Upper lobe of left lung (tissue), 4 donors: ENCODE measurements around the gene GPER1.

Experiments
- CTCF ChIP-seq, 6 experiments: fragments of 450-650 bp in 4 of 6; fragments of 200-600 bp in 2 of 6; sonication (generic) in 2 of 6; IDR thresholded peaks; one replicate each; pipeline ENCODE4 v1.5.1; 2016 to 2019; ENCODE audit warnings: antibody characterized with exemption in 6 of 6
- EP300 ChIP-seq, 4 donors: sonication (generic); formaldehyde crosslinking; IDR thresholded peaks; one replicate each; pipeline ENCODE4 v1.5.1; 2017; ENCODE audit warnings: antibody characterized with exemption in 4 of 4, control low read depth in 2 of 4
- POLR2A ChIP-seq, 4 donors: fragments of 450-650 bp; IDR thresholded peaks; one replicate each; pipeline ENCODE4 v1.5.1; 2016 to 2017; ENCODE audit warnings: antibody characterized with exemption in 4 of 4, mild to moderate bottlenecking in 2 of 4
- POLR2AphosphoS5 ChIP-seq, 2 donors: sonication (generic); formaldehyde crosslinking; IDR thresholded peaks; one replicate each; pipeline ENCODE4 v1.5.1; 2017; ENCODE audit warnings: antibody characterized with exemption in 2 of 2

GRCh38 chr7:1112625-1113547, 25.0 kb downstream of the GPER1 start:
- TF ChIP-seq CTCF (IDR thresholded peaks at IDR 0.05): no peak
- TF ChIP-seq POLR2AphosphoS5 (IDR thresholded peaks at IDR 0.05): no peak
- TF ChIP-seq POLR2A (IDR thresholded peaks at IDR 0.05): no peak
- TF ChIP-seq EP300 (IDR thresholded peaks at IDR 0.05): no peak
